Mucosa of rectum (tissue), 2 donors: ENCODE results near the gene CRK.
A peak's percentile ranks its signal among the peaks of the same experiment; 100 is the strongest.
"Not testable (repeated sequence)": the region's sequence is repeated elsewhere in the genome, so short reads cannot be mapped to it uniquely, and the experiment has no call there.

ENCODE experiments used
- H3K27ac ChIP-seq, 2 donors: one replicate each; pipeline ENCODE4 v1.7.0; 2013; ENCODE audit warnings: inconsistent platforms in 2 of 2, low read depth in 2 of 2, low read length in 2 of 2
- H3K27me3 ChIP-seq, 2 donors: one replicate each; pipeline ENCODE4 v1.7.0; 2013; ENCODE audit warnings: low read length in 2 of 2; ENCODE audit not compliant: control insufficient read depth in 2 of 2, insufficient read depth in 2 of 2
- H3K36me3 ChIP-seq, 2 donors: one replicate each; pipeline ENCODE4 v1.7.0; 2013; ENCODE audit warnings: low read length in 2 of 2; ENCODE audit not compliant: control insufficient read depth in 2 of 2, insufficient read depth in 2 of 2
- H3K4me1 ChIP-seq, 2 donors: one replicate each; pipeline ENCODE4 v1.7.0; 2013; ENCODE audit warnings: low read length in 2 of 2, mild to moderate bottlenecking in 1 of 2; ENCODE audit not compliant: control insufficient read depth in 2 of 2, insufficient read depth in 2 of 2
- H3K4me3 ChIP-seq, 2 donors: one replicate each; pipeline ENCODE4 v1.7.0; 2013; ENCODE audit warnings: low read length in 2 of 2
- H3K9ac ChIP-seq, 2 donors: one replicate each; pipeline ENCODE4 v1.7.0; 2013; ENCODE audit warnings: low read length in 2 of 2, low read depth in 1 of 2, mild to moderate bottlenecking in 1 of 2
- H3K9me3 ChIP-seq, 2 donors: one replicate each; pipeline ENCODE4 v1.7.0; 2013; ENCODE audit warnings: low read length in 2 of 2; ENCODE audit not compliant: control insufficient read depth in 2 of 2
- donor health status: healthy.
- donor health status: Normal muscosa, but diverticular disease.

CRK gene

DNA sequence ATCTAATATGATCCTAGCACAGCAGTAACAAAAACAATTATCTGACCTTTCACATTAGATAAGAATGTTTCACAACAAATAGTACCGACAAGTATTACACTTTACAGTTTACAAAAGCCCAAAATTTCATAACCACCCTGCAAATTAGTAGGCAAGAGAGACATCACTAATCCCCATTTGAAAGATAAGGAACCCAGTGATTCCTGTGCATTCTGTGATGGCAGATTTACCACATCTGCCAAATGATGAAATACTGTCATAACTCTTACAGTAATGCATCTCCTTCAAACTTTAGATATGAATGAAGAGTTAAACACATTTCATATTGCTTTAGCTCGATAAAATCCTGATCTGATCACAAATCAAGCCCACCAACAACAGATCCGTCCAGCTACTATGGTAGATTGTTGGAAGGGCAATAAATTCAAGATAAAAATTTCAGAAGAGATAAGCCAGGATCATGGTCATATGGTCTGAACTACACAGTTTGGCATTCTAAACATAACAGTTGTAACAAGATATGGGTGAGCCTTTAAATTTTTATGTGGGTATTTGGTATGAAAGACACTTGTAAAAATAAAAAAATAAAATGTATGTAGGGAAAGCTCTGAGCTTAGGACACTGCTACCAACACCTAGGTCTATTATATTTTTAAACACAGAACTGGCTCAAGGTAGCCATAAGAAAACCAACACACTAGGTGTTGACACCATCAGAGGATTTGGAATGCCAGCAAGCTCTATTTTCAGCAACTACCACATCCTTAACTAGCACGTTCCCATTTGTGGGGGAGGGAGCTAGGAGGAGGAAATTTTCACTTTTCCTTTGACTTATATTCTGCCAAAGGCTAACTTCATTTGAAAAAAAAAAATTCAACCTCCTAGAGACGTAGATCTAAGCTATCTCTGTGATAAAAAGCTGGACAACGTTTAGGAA is 65.3 kb downstream of the CRK start:
- peak overlapping the region in 1 of 2 donors; percentile 39 for H3K27ac ChIP-seq
- H3K27me3 ChIP-seq = no peaks in the 10 kb centered on the region
- H3K36me3 ChIP-seq = peaks cover 0 to 1% of the 10 kb centered on the region in 2 donors
- H3K4me3 ChIP-seq = no peak overlapping the region
- H3K9ac ChIP-seq = no peak overlapping the region
- H3K9me3 ChIP-seq = no peaks in the 10 kb centered on the region
- H3K4me1 ChIP-seq = peaks cover 18 to 52% of the 10 kb centered on the region in 2 donors

DNA sequence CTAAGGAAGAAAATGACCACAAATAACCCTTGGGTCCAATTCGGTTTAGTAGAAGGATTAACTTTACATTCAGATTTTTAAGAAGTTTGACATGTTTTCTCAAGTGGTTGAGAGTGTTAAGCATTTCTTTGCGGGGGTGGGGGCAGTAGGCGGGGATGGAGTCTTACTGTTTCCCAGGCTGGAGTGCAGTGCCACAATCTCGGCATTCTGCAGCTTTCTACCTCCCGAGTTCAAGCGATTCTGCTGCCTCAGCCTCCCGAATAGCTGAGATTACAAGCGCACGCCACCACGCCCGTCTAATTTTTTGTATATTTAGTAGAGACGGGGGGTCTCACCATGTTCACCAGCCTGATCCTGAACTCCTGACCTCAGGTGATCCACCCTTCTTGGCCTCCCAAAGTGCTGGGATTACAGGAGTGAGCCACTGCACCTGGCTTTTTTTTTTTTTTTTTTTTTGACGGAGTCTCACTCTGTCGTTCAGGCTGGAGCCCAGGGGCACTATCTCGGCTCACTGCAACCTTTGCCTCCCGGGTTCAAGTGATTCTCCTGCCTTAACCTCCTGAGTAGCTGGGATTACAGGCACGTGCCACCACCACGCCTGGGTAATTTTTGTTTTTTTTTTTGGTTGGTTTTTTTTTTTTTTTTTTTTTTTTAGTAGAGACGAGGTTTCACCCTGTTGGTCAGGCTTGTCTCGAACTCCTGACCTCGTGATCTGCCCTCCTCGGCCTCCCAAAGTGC is 68.4 kb downstream of the CRK start:
- H3K4me3 ChIP-seq, H3K9me3 ChIP-seq, H3K36me3 ChIP-seq, H3K9ac ChIP-seq, H3K27me3 ChIP-seq, H3K27ac ChIP-seq: not testable (repeated sequence)
- peaks cover 22 to 29% of the 10 kb centered on the region in 2 donors for H3K4me1 ChIP-seq

DNA sequence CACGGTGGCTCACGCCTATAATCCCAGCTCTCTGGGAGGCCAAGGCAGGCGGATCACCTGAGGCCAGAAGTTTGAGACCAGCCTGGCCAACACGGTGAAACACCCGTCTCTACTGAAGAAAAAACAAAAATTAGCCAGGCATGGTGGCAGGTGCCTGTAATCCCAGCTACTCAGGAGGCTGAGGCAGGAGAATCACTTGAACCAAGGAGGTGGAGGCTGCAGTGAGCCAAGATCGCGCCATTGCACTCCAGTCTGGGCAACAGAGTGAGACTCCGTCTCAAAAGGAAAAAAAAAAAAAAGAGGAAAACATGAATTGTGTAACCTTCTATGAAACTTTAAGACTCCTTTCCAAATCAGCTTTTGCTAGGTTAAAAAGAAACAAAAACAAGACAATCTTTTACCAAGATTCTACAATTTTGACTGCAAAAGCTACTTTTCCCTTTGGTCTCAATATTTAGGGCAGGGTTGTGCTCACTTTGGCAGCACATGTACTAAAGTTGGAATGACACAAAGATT is 69.3 kb downstream of the CRK start:
- H3K36me3 ChIP-seq, H3K27ac ChIP-seq, H3K4me3 ChIP-seq, H3K27me3 ChIP-seq, H3K9me3 ChIP-seq, H3K9ac ChIP-seq: not testable (repeated sequence)
- peaks cover 21 to 22% of the 10 kb centered on the region in 2 donors for H3K4me1 ChIP-seq

DNA sequence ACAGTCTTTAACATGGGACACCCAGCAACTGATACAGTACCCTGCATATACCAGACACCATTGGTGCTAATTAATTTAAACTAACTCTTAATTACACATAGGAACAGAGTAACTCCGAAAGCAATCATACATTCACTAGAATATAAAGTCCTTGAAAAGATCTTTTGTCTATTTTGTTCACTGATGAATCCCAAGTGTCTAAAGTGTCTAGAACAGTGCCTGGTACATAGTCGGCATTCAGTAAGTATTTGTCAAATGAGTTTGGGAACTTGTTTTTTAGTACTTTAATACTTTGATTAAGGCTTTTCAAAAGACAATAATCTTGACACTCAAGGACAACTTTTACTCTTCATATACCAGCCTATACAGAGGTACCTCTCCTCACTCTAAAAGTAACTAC is 69.8 kb downstream of the CRK start:
- Histone ChIP-seq H3K9me3 (no peaks in the 10 kb centered on the region), H3K27ac (no peak overlapping the region), H3K4me1 (peaks cover 17% of the 10 kb centered on the region in 2 donors)

DNA sequence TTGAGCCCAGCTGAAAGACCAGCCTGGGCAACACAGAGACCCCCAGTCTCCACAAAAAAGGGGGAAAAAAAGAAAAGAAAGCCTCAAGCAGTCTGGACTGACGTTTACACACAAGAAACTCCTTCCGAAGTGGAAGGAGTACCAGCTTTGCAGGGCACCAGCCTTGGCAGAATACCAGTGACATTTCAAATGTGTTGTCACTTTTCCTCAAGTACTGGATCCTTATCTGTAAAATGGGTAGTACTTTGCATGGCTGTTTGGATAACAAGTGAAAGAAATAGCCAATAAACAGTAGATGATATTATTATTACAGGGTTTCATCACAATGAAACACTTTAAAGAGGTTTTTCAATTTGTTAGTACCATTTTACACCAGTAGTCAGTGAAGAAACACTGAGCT is 70.2 kb downstream of the CRK start:
- Histone ChIP-seq H3K9me3 (no peaks in the 10 kb centered on the region), H3K4me3 (no peak overlapping the region), H3K4me1 (peaks cover 13% of the 10 kb centered on the region in 2 donors), H3K9ac (no peak overlapping the region), H3K27ac (no peak overlapping the region), H3K27me3 (no peaks in the 10 kb centered on the region), H3K36me3 (peaks cover 0 to 3% of the 10 kb centered on the region in 2 donors)

More for the DNA sequence above, 69.8 kb downstream of the CRK start:
- Histone ChIP-seq H3K4me3 (no peak overlapping the region), H3K27me3 (no peaks in the 10 kb centered on the region), H3K36me3 (peaks cover 0 to 3% of the 10 kb centered on the region in 2 donors), H3K9ac (no peak overlapping the region)

DNA sequence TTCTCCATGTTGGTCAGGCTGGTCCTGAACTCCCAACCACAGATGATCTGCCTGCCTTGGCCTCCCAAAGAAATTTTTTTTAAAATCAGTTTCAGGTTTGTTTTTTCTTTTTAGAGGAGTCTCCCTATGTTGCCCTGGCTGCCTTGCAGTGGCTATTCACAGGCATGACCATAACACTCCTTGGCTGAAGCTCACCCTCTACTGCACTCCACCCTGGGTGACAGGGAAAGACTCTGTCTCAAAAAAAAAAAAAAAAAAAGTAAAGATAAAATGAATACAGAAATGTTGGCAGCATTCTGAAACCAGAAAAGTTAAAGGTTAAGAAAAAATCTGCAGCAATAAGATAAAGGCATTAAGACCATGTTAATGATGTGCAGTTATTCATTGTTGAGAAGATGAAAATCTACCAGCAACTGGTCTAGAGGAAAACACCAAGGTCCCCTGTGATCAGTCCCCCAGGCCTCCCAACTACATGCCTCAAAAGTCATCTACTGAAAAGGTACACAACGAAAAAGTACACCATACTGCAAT is 71.1 kb downstream of the CRK start:
- H3K4me1 ChIP-seq = peaks cover 13 to 17% of the 10 kb centered on the region in 2 donors
- no peak overlapping the region for H3K4me3 ChIP-seq
- no peaks in the 10 kb centered on the region for H3K9me3 ChIP-seq
- no peaks in the 10 kb centered on the region for H3K27me3 ChIP-seq
- H3K9ac ChIP-seq = no peak overlapping the region
- peaks cover 0 to 3% of the 10 kb centered on the region in 2 donors for H3K36me3 ChIP-seq
- no peak overlapping the region for H3K27ac ChIP-seq

DNA sequence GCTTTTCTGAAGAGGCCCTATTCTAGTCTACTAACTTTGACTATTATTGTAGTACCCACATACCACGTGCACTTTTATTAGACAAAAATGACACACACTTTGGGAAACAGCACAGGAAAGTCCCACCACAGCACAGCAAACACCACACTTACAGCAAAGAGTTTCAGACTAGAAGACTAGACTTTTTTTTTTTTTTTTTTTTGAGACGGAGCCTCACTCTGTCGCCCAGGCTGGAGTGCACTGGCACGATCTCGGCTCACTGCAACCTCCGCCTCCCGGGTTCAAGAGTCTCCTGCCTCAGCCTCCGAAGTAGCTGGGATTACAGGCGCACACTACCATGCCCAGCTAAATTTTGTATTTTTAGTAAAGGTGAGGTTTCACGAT is 76.1 kb downstream of the CRK start:
- Histone ChIP-seq H3K4me1 (peaks cover 40 to 45% of the 10 kb centered on the region in 2 donors), H3K9ac (no peak overlapping the region), H3K9me3 (no peaks in the 10 kb centered on the region), H3K27me3 (no peaks in the 10 kb centered on the region), H3K4me3 (no peak overlapping the region), H3K27ac (no peak overlapping the region), H3K36me3 (peaks cover 0 to 2% of the 10 kb centered on the region in 2 donors)

DNA sequence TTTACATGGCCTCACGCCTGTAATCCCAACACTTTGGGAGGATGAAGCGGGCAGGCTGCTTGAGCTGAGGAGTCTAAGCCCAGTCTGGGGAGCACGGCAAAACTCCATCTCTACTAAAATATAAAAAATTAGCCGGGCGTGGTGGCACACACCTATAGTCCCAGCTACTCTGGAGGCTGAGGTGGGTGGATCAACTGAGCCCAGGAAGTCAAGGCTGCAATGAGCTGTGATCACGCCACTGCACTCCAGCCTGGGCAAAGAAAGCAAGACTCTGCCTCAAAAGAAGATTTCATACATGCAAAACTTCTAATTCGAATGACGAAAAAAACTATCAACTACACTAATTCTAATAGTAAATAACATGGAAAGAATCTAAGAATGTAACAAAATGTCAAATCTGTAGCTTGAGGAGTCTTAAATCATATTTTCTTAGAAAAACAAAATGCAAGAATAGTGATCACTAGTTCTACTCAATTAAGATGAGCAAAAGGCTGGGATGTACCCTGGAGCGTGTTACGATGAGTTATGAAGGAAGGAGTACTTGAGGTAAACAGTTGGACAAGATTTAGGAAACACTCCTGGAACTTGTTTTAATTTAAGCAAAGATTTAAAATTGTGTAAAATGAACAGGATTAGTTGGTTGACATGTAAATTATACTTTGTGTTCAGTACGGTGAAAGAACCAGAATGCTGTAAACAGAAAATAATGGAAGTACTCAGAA is 76.7 kb downstream of the CRK start:
- no peak overlapping the region for H3K9ac ChIP-seq

DNA sequence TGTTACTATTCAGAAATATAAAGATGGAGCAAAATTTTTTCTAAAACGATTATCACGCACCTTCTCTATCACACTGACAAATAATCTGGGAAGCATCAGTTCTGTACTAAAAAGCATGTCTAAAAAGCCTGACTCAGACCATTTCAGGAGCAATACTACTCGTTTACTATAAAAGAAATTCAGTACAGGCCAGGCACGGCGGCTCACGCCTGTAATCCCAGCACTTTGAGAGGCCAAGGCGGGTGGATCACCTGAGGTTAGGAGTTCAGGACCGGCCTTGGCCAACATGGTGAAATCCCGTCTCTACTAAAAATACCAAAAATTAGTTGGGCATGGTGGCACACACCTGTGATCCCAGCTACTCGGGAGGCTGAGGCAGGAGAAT is 77.6 kb downstream of the CRK start:
- not testable (repeated sequence) for H3K9me3 ChIP-seq, H3K9ac ChIP-seq, H3K36me3 ChIP-seq, H3K27me3 ChIP-seq, H3K27ac ChIP-seq, H3K4me3 ChIP-seq
- peaks cover 50 to 58% of the 10 kb centered on the region in 2 donors for H3K4me1 ChIP-seq

More for the DNA sequence above, 76.7 kb downstream of the CRK start:
- peaks cover 0 to 5% of the 10 kb centered on the region in 2 donors for H3K36me3 ChIP-seq
- H3K9me3 ChIP-seq = no peaks in the 10 kb centered on the region
- H3K27me3 ChIP-seq = no peaks in the 10 kb centered on the region
- peaks cover 46 to 49% of the 10 kb centered on the region in 2 donors for H3K4me1 ChIP-seq
- H3K4me3 ChIP-seq = no peak overlapping the region
- no peak overlapping the region for H3K27ac ChIP-seq
